H1 (cell line): ENCODE results near the gene DOCK1. TPM values are rescaled to one million over a fixed set of nuclear protein-coding genes. Genes with fewer than 3 reads are reported as not detected.

Experiments used
- ASH2L ChIP-seq: fragments of 200-600, 300-600 bp; sonication (generic); IDR thresholded peaks from one replicate; pipeline ENCODE4 v1.7.1; 2017; ENCODE audit warnings: low read length
- CHD7 ChIP-seq: fragments of 300-600 bp; sonication (generic); IDR thresholded peaks from 2 replicates; pipeline ENCODE4 v1.7.1; 2012; ENCODE audit warnings: low read length, moderate library complexity, mild to moderate bottlenecking, inconsistent platforms; ENCODE audit not compliant: insufficient replicate concordance
- JUND ChIP-seq: IDR thresholded peaks from 2 replicates; pipeline ENCODE4 v1.6.1; 2011; ENCODE audit warnings: mild to moderate bottlenecking, improper control_type of control experiment, low read length
- polyA plus RNA-seq, 7 experiments: library from polyadenylated mRNA; depleted of rRNA in 3 of 7; stranded (reverse) in 5 of 7; unstranded in 2 of 7; fragments of >200 nt in 5 of 7; fragments of 200-250 nt in 2 of 7; gene quantifications; 1 replicate in 5 of 7; 2 replicates in 1 of 7; 4 replicates in 1 of 7; pipeline versions ENCODE4 v1.2.1 to v1.2.3, GENCODE V29; 2011 to 2013; ENCODE audit warnings: missing spikeins in 2 of 7, mixed read lengths in 2 of 7
- total RNA-seq: library from RNA; stranded (reverse); fragmentation: NEBNext Ultra II Directional; extraction: Animal tissue kit (Norgen Biotek cat#: 25700); gene quantifications from 2 replicates; pipeline ENCODE4 v1.2.1, GENCODE V29; 2021

Gene DOCK1
- total and polyA plus RNA-seq, 2 of the 8 experiments (the other 6 are each of a cell fraction or from before 2014, with no cell fraction given): 11.6 to 53.0 TPM

GRCh38 chr10:127275272-127275671 is 370.0 kb downstream of the DOCK1 start (continued):
- TF ChIP-seq JUND (no peak), ASH2L (no peak), CHD7 (no peak)
